Activated CD8-positive, alpha-beta T cell treated with anti-CD3 and anti-CD28 coated beads for 36 hours (primary cell): ENCODE measurements around the gene RBM47. TPM values are rescaled to one million over a fixed set of nuclear protein-coding genes. Genes with fewer than 3 reads are reported as not detected.
A peak's percentile ranks its signal among the peaks of the same experiment; 100 is the strongest.
"Not testable (repeated sequence)": the region's sequence is repeated elsewhere in the genome, so short reads cannot be mapped to it uniquely, and the experiment has no call there.

Experiments
- ATAC-seq: fragments of 200-7000 bp; cut with Tn5 transposase; one replicate; pipeline ENCODE4 v1.10.0; 2021; ENCODE audit warnings: mild to moderate bottlenecking, moderate library complexity
- CTCF ChIA-PET: fragments of 350-600 bp; sonication (Branson Sonifier 250); formaldehyde crosslinking; loops from one replicate; lab custom pipeline; 2021; ENCODE audit warnings: antibody characterized with exemption; lab: Charles Lee
- POLR2A ChIA-PET: fragments of 350-600 bp; sonication (Branson Sonifier 250); formaldehyde crosslinking; loops from one replicate; lab custom pipeline; 2021; ENCODE audit warnings: antibody characterized with exemption; lab: Charles Lee
- DNase-seq: peaks from one replicate; pipeline ENCODE4 v3.0.0-alpha.2; 2020
- H3K27ac Mint-ChIP-seq: one replicate; pipeline ENCODE4 v1.8.0; 2021; ENCODE audit warnings: mild to moderate bottlenecking, mixed read lengths
- H3K27me3 Mint-ChIP-seq: one replicate; pipeline ENCODE4 v1.8.0; 2021; ENCODE audit warnings: mixed read lengths
- H3K36me3 Mint-ChIP-seq: one replicate; pipeline ENCODE4 v1.8.0; 2021; ENCODE audit warnings: low read depth, mixed read lengths
- H3K4me1 Mint-ChIP-seq: one replicate; pipeline ENCODE4 v1.8.0; 2021; ENCODE audit warnings: low read depth, mixed read lengths
- H3K4me3 Mint-ChIP-seq: one replicate; pipeline ENCODE4 v1.8.0; 2021; ENCODE audit warnings: mild to moderate bottlenecking, moderate library complexity, mixed read lengths
- H3K9me3 Mint-ChIP-seq: one replicate; pipeline ENCODE4 v1.8.0; 2021; ENCODE audit warnings: mixed read lengths
- intact Hi-C: fragments of 100-400 bp; cut with micrococcal nuclease; formaldehyde crosslinking; loops from one replicate; pipeline ENCODE4 v1.10.0; 2022
- total RNA-seq, 2 experiments: library from RNA; stranded (reverse); gene quantifications; one replicate each; pipeline ENCODE4 v1.2.3, GENCODE V29; 2021
- TF ChIP-seq, protein P1 (sequence below): fragments of 200-600 bp; IDR thresholded peaks from one replicate; pipeline ENCODE4 v1.8.0; 2022; ENCODE audit warnings: antibody characterized with exemption, mild to moderate bottlenecking

The RBM47 gene
- total RNA-seq, 2 experiments from 2014 or later, result 0.13 to 0.74 TPM

DNA sequence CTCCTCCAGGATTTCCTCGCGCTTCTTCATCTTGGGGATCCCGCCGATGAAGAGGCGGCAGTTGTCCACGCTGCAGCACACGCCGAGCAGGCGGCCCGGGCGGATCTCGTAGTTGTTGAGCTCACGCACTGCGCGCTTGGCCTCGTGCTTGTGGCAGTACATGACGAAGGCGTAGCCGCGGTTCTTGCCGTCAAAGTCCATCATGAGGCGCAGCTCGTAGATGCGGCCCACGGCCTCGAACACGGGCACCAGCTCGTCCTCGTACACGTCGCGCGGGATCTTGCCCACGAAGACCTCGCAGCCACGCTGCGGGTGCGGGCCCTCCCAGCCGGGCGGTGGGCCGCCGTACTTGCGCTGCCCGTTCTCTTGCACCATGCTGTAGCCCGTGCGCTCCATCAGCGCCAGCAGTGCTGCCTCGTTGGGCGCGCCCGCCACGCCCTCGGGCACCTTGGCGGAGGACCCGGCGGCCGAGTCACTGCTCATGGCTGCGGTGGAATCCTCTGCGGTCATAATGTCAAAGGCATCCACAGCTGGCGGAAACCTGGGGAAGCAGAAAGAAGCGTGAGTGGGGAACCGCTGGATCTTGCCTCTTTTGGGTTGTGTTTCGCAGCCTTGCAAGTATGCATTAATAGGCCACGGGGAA, 191.2 kb downstream of the RBM47 start:
- DNase-seq (no peak), ATAC-seq (no peak)
- ChIA-PET POLR2A (interaction anchor here (1.1 kb wide), 1 partner anchor 14 kb away, joined by 3 read pairs; no protein-coding TSS in a partner anchor), CTCF (interaction anchor here (1.2 to 1.4 kb wide), 2 partner anchors 8 to 46 kb away, joined by 3 read pairs; no protein-coding TSS in a partner anchor)
- Mint-ChIP-seq H3K4me3 (no peak overlapping the region), H3K4me1 (peaks cover 28% of the 10 kb centered on the region), H3K27ac (no peak overlapping the region), H3K36me3 (peaks cover 3% of the 10 kb centered on the region), H3K9me3 (peaks cover 3% of the 10 kb centered on the region), H3K27me3 (no peaks in the 10 kb centered on the region)
- TF ChIP-seq, protein P1, sequence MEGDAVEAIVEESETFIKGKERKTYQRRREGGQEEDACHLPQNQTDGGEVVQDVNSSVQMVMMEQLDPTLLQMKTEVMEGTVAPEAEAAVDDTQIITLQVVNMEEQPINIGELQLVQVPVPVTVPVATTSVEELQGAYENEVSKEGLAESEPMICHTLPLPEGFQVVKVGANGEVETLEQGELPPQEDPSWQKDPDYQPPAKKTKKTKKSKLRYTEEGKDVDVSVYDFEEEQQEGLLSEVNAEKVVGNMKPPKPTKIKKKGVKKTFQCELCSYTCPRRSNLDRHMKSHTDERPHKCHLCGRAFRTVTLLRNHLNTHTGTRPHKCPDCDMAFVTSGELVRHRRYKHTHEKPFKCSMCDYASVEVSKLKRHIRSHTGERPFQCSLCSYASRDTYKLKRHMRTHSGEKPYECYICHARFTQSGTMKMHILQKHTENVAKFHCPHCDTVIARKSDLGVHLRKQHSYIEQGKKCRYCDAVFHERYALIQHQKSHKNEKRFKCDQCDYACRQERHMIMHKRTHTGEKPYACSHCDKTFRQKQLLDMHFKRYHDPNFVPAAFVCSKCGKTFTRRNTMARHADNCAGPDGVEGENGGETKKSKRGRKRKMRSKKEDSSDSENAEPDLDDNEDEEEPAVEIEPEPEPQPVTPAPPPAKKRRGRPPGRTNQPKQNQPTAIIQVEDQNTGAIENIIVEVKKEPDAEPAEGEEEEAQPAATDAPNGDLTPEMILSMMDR, result no peak
- intact Hi-C loops, result no loop called here

DNA sequence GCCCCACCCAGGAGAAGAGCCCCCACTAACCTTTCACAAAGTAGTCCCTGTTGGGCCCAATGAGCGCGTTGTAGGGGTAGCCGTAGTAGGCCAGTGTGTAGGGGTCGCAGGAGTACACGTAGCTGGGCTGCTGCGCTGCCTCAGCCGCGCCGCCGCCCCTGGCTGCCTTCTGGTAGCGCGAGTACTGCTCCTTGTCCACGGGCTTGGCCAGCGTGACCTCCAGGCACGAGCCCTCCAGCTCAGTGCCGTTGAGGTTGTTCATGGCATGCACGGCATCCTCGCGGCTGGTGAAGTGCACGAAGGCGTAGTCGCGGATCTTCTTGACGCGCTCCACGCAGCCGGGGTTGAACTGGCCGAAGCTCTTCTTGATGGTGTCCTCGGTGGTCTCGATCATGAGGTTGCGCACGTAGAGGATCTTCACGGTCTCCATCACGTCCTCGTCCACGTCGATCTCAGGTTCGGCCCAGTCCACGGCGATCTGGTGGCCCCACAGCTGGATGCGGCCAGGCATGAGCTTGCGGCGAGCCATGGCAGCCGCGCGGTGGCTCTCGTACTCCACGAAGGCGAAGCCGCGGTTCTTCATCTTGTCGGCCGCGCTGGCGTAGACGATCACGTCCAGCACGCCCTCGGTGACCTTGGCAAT, 191.8 kb downstream of the RBM47 start:
- Mint-ChIP-seq H3K27ac (no peak overlapping the region), H3K36me3 (peaks cover 3% of the 10 kb centered on the region), H3K27me3 (no peaks in the 10 kb centered on the region), H3K9me3 (peaks cover 3% of the 10 kb centered on the region), H3K4me3 (no peak overlapping the region), H3K4me1 (peaks cover 32% of the 10 kb centered on the region)
- intact Hi-C loops, result no loop called here
- ATAC-seq (no peak), DNase-seq (no peak)
- CTCF ChIA-PET, result no interaction called here
- POLR2A ChIA-PET, result interaction anchor here (1.1 kb wide), 1 partner anchor 13 kb away, joined by 3 read pairs; no protein-coding TSS in a partner anchor
- TF ChIP-seq, protein P1, result no peak

- H3K27ac Mint-ChIP-seq, H3K4me3 Mint-ChIP-seq, POLR2A ChIA-PET, DNase-seq, CTCF ChIA-PET, H3K9me3 Mint-ChIP-seq, H3K27me3 Mint-ChIP-seq, ATAC-seq, H3K36me3 Mint-ChIP-seq, intact Hi-C loops: not testable (repeated sequence)
- H3K4me1 Mint-ChIP-seq, result peaks cover 40% of the 10 kb centered on the region
These were observed 194.4 kb downstream of the RBM47 start for GRCh38 chr4:40435306-40435705.

- Mint-ChIP-seq H3K4me1 (peaks cover 35% of the 10 kb centered on the region), H3K27me3 (no peaks in the 10 kb centered on the region), H3K27ac (peak overlapping the region; percentile 78), H3K9me3 (peaks cover 3% of the 10 kb centered on the region), H3K4me3 (no peak overlapping the region), H3K36me3 (peaks cover 3% of the 10 kb centered on the region)
- POLR2A ChIA-PET, result interaction anchor here (0.6 to 1.2 kb wide), 6 partner anchors 34 to 474 kb away, joined by 3 to 4 read pairs (median 4); no protein-coding TSS in a partner anchor
- DNase-seq (peak; percentile 6), ATAC-seq (peak; percentile 1)
- CTCF ChIA-PET, result interaction anchor here (0.7 to 1.1 kb wide), 4 partner anchors 13 to 382 kb away, joined by 3 read pairs; no protein-coding TSS in a partner anchor
- intact Hi-C loops, result no loop called here
- TF ChIP-seq, protein P1, result no peak
These were observed 195.5 kb downstream of the RBM47 start for GRCh38 chr4:40434126-40434687.

- Mint-ChIP-seq H3K27me3 (no peaks in the 10 kb centered on the region), H3K4me3 (no peak overlapping the region), H3K4me1 (peaks cover 35% of the 10 kb centered on the region), H3K27ac (peak overlapping the region; percentile 55), H3K36me3 (peaks cover 2% of the 10 kb centered on the region), H3K9me3 (peaks cover 3% of the 10 kb centered on the region)
- DNase-seq, result no peak
- ChIA-PET CTCF (interaction anchor here (0.8 to 1.4 kb wide), 2 partner anchors 10 to 12 kb away, joined by 3 to 5 read pairs; no protein-coding TSS in a partner anchor), POLR2A (no interaction called here)
- intact Hi-C loops, result no loop called here
- TF ChIP-seq, protein P1, result no peak
- no peak for ATAC-seq
These were observed 197.2 kb downstream of the RBM47 start for GRCh38 chr4:40432504-40432903.

DNA sequence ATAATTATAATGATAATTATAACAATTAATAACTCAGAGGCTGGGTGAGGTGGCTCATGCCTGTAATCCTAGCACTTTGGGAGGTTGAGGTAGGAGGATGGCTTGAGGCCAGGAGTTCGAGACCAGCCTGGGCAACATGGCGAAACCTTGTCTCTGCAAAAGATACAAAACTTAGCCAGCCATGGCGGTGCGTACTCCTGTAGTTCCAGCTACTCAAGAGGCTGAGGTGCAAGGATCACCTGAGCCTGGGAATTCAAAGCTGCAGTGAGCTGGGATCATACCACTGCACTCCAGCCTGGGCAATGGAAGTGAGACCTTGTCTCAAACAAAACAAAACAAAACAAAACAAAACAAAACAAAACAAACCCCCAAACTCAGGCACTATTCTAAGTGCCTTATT, 201.8 kb downstream of the RBM47 start:
- ATAC-seq, CTCF ChIA-PET, H3K27me3 Mint-ChIP-seq, H3K9me3 Mint-ChIP-seq, H3K36me3 Mint-ChIP-seq, intact Hi-C loops, DNase-seq, H3K4me3 Mint-ChIP-seq, POLR2A ChIA-PET, H3K27ac Mint-ChIP-seq: not testable (repeated sequence)
- peaks cover 13% of the 10 kb centered on the region for H3K4me1 Mint-ChIP-seq
